Uterus (tissue), 4 donors: ENCODE measurements around the gene PHC1. TPM values are rescaled to one million over a fixed set of nuclear protein-coding genes. Genes with fewer than 3 reads are reported as not detected.
"Not testable (repeated sequence)": the region's sequence is repeated elsewhere in the genome, so short reads cannot be mapped to it uniquely, and the experiment has no call there.

ENCODE experiments used
- DNase-seq, 2 donors: peaks; one replicate each; pipeline ENCODE4 v3.0.0-alpha.2; 2019 to 2020
- H3K27ac ChIP-seq, 2 donors: fragments of 200-600 bp; sonication (generic); 1 replicate in 1 of 2; 2 replicates in 1 of 2; pipeline ENCODE4 v1.5.1; 2016 to 2018
- H3K27me3 ChIP-seq, 2 donors: fragments of 200-600 bp; sonication (generic); one replicate each; pipeline ENCODE4 v1.5.1; 2018 to 2019; ENCODE audit warnings: control low read depth in 1 of 2
- H3K36me3 ChIP-seq, 2 donors: fragments of 200-600 bp; sonication (generic); one replicate each; pipeline ENCODE4 v1.5.1; 2019; ENCODE audit warnings: control low read depth in 1 of 2
- H3K4me1 ChIP-seq, 2 donors: fragments of 200-600 bp; sonication (generic); one replicate each; pipeline ENCODE4 v1.5.1; 2018 to 2019; ENCODE audit warnings: control low read depth in 1 of 2
- H3K4me3 ChIP-seq, 2 donors: fragments of 200-600 bp; sonication (generic); 1 replicate in 1 of 2; 2 replicates in 1 of 2; pipeline ENCODE4 v1.5.1; 2018 to 2019; ENCODE audit warnings: mild to moderate bottlenecking in 1 of 2
- H3K9me3 ChIP-seq, 2 donors: fragments of 200-600 bp; sonication (generic); one replicate each; pipeline ENCODE4 v1.5.1; 2019; ENCODE audit warnings: control low read depth in 1 of 2
- CTCF ChIP-seq, 4 experiments: fragments of 200-600 bp in 2 of 4; fragments of 450-650 bp in 2 of 4; sonication (generic) in 2 of 4; IDR thresholded peaks; one replicate each; pipeline ENCODE4 v1.5.1; 2016 to 2019; ENCODE audit warnings: antibody characterized with exemption in 4 of 4, mild to moderate bottlenecking in 2 of 4, moderate library complexity in 1 of 4
- POLR2A ChIP-seq, 2 donors: fragments of 450-650 bp; IDR thresholded peaks; one replicate each; pipeline ENCODE4 v1.6.1; 2016; ENCODE audit warnings: antibody characterized with exemption in 2 of 2, mild to moderate bottlenecking in 1 of 2, moderate library complexity in 1 of 2
- intact Hi-C: fragments of 100-400 bp; cut with DNase I; formaldehyde crosslinking; loops from one replicate; pipeline ENCODE4 v1.15.1; 2023; ENCODE audit warnings: low total_unique reads
- total RNA-seq, 4 donors: library from RNA; depleted of rRNA in 3 of 4; stranded (reverse); fragments of >200 nt in 3 of 4; gene quantifications; one replicate each; pipeline versions ENCODE4 v1.1.0 to v1.2.4, GENCODE V29; 2014 to 2023
- donor health status: DM: yes; HTN: yes; CAD: no.

PHC1 gene
- total RNA-seq, 4 donors from 2014 or later: 27.7 to 82.0 (median 53.7) TPM

- Histone ChIP-seq H3K27me3 (no peaks in the 10 kb centered on the region), H3K27ac (no peak overlapping the region)
- intact Hi-C loops: no loop called here
These were observed 2.7 kb downstream of the PHC1 start for GRCh38 chr12:8917031-8917430.

GRCh38 chr12:8917751-8918150 lies 3.4 kb downstream of the PHC1 start:
- H3K9me3 ChIP-seq: no peaks in the 10 kb centered on the region
- intact Hi-C loops: no loop called here
- H3K36me3 ChIP-seq: no peaks in the 10 kb centered on the region
- no peak for TF ChIP-seq CTCF (IDR thresholded peaks at IDR 0.05)
- TF ChIP-seq POLR2A (IDR thresholded peaks at IDR 0.05): no peak
- DNase-seq: no peak
- H3K4me3 ChIP-seq: no peak overlapping the region
- no peak overlapping the region for H3K27ac ChIP-seq
- no peaks in the 10 kb centered on the region for H3K27me3 ChIP-seq
- peaks cover 0 to 7% of the 10 kb centered on the region in 2 donors for H3K4me1 ChIP-seq

More at GRCh38 chr12:8917031-8917430, 2.7 kb downstream of the PHC1 start:
- Histone ChIP-seq H3K4me3 (no peak overlapping the region), H3K36me3 (no peaks in the 10 kb centered on the region), H3K9me3 (no peaks in the 10 kb centered on the region), H3K4me1 (peaks cover 0 to 7% of the 10 kb centered on the region in 2 donors)
- no peak for TF ChIP-seq POLR2A (IDR thresholded peaks at IDR 0.05)
- DNase-seq: no peak

- DNase-seq, H3K4me3 ChIP-seq, H3K4me1 ChIP-seq, H3K27ac ChIP-seq, H3K36me3 ChIP-seq, H3K9me3 ChIP-seq, H3K27me3 ChIP-seq, intact Hi-C loops: not testable (repeated sequence)
These were observed 5.3 kb downstream of the PHC1 start for GRCh38 chr12:8919643-8920042.

GRCh38 chr12:8922544-8922943 lies 8.2 kb downstream of the PHC1 start:
- TF ChIP-seq POLR2A (IDR thresholded peaks at IDR 0.05): no peak
- no peak for TF ChIP-seq CTCF (IDR thresholded peaks at IDR 0.05)
- H3K27me3 ChIP-seq: no peaks in the 10 kb centered on the region

GRCh38 chr12:8930655-8931323 lies 16.5 kb downstream of the PHC1 start:
- H3K4me1 ChIP-seq, intact Hi-C loops, H3K27me3 ChIP-seq, H3K4me3 ChIP-seq, H3K27ac ChIP-seq, H3K36me3 ChIP-seq, H3K9me3 ChIP-seq, DNase-seq: not testable (repeated sequence)

More at GRCh38 chr12:8922544-8922943, 8.2 kb downstream of the PHC1 start:
- no peaks in the 10 kb centered on the region for H3K36me3 ChIP-seq
- H3K9me3 ChIP-seq: no peaks in the 10 kb centered on the region
- no peaks in the 10 kb centered on the region for H3K4me1 ChIP-seq
- no peak overlapping the region for H3K27ac ChIP-seq
- DNase-seq: no peak
- intact Hi-C loops: no loop called here
- H3K4me3 ChIP-seq: no peak overlapping the region

GRCh38 chr12:8932464-8932863 lies 18.2 kb downstream of the PHC1 start:
- intact Hi-C loops, H3K9me3 ChIP-seq, H3K27me3 ChIP-seq, H3K4me3 ChIP-seq, H3K36me3 ChIP-seq, DNase-seq, H3K27ac ChIP-seq, H3K4me1 ChIP-seq: not testable (repeated sequence)

GRCh38 chr12:8934080-8934479 lies 19.8 kb downstream of the PHC1 start:
- H3K4me3 ChIP-seq, H3K27ac ChIP-seq, H3K4me1 ChIP-seq, H3K36me3 ChIP-seq, H3K9me3 ChIP-seq, H3K27me3 ChIP-seq, DNase-seq, intact Hi-C loops: not testable (repeated sequence)

- no peak for TF ChIP-seq POLR2A (IDR thresholded peaks at IDR 0.05)
- no peak for TF ChIP-seq CTCF (IDR thresholded peaks at IDR 0.05)
- Histone ChIP-seq H3K36me3 (no peaks in the 10 kb centered on the region), H3K27me3 (no peaks in the 10 kb centered on the region), H3K27ac (no peak overlapping the region), H3K4me1 (no peaks in the 10 kb centered on the region), H3K4me3 (no peak overlapping the region), H3K9me3 (no peaks in the 10 kb centered on the region)
- no peak for DNase-seq
- intact Hi-C loops: no loop called here
These were observed 22.4 kb downstream of the PHC1 start for GRCh38 chr12:8936735-8937134.

GRCh38 chr12:8937842-8938442 lies 23.6 kb downstream of the PHC1 start:
- H3K4me3 ChIP-seq, H3K27me3 ChIP-seq, H3K36me3 ChIP-seq, DNase-seq, intact Hi-C loops, H3K9me3 ChIP-seq, H3K4me1 ChIP-seq, H3K27ac ChIP-seq: not testable (repeated sequence)
